ENCODE measurements around the gene PLS3. TPM values are rescaled to one million over a fixed set of nuclear protein-coding genes. Genes with fewer than 3 reads are reported as not detected.

Gene PLS3
- total RNA-seq, 1 experiment from 2014 or later = 96.7 TPM

- H3K27me3 Mint-ChIP-seq (ENCODE audit: low read depth) = peaks cover 5% of the 10 kb centered on the region; the same call in 1 of the 2 replicates
- ChIA-PET POLR2A (no interaction called here), CTCF (no interaction called here)
- H3K4me1 Mint-ChIP-seq = no peaks in the 10 kb centered on the region
- H3K36me3 Mint-ChIP-seq = no peaks in the 10 kb centered on the region
- ATAC-seq (no peak), DNase-seq (ENCODE audit: low spot score) (no peak)
- no peaks in the 10 kb centered on the region for H3K9me3 Mint-ChIP-seq
- no peak overlapping the region for H3K27ac Mint-ChIP-seq
- H3K4me3 Mint-ChIP-seq = no peak overlapping the region
- TF ChIP-seq ZNF219 (CRISPR knock-in tag; IDR thresholded peaks at IDR 0.05; ENCODE audit: borderline replicate concordance) = no peak
- TF ChIP-seq SMAD3 (CRISPR knock-in tag; IDR thresholded peaks at IDR 0.05; ENCODE audit: borderline replicate concordance) = no peak
- TF ChIP-seq OVOL2 (CRISPR knock-in tag; IDR thresholded peaks at IDR 0.05; ENCODE audit: borderline replicate concordance) = no peak
- TF ChIP-seq TEAD1 (CRISPR knock-in tag; IDR thresholded peaks at IDR 0.05) = no peak
- no peak for TF ChIP-seq GTF2I (CRISPR knock-in tag; conservative IDR thresholded peaks at IDR 0.05)
- no peak for TF ChIP-seq IRF2 (CRISPR knock-in tag; IDR thresholded peaks at IDR 0.05; ENCODE audit: borderline replicate concordance, low read depth)
- TF ChIP-seq, protein P1, sequence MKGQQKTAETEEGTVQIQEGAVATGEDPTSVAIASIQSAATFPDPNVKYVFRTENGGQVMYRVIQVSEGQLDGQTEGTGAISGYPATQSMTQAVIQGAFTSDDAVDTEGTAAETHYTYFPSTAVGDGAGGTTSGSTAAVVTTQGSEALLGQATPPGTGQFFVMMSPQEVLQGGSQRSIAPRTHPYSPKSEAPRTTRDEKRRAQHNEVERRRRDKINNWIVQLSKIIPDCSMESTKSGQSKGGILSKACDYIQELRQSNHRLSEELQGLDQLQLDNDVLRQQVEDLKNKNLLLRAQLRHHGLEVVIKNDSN (CRISPR knock-in tag; IDR thresholded peaks at IDR 0.05) = no peak
- no peak for TF ChIP-seq TCF7 (CRISPR knock-in tag; IDR thresholded peaks at IDR 0.05; ENCODE audit: low read depth)
- TF ChIP-seq E2F5 (CRISPR knock-in tag; IDR thresholded peaks at IDR 0.05) = no peak
- TF ChIP-seq USF2 (CRISPR knock-in tag; IDR thresholded peaks at IDR 0.05) = no peak
- TF ChIP-seq JUN (CRISPR knock-in tag; IDR thresholded peaks at IDR 0.05) = no peak
- TF ChIP-seq, protein P2, sequence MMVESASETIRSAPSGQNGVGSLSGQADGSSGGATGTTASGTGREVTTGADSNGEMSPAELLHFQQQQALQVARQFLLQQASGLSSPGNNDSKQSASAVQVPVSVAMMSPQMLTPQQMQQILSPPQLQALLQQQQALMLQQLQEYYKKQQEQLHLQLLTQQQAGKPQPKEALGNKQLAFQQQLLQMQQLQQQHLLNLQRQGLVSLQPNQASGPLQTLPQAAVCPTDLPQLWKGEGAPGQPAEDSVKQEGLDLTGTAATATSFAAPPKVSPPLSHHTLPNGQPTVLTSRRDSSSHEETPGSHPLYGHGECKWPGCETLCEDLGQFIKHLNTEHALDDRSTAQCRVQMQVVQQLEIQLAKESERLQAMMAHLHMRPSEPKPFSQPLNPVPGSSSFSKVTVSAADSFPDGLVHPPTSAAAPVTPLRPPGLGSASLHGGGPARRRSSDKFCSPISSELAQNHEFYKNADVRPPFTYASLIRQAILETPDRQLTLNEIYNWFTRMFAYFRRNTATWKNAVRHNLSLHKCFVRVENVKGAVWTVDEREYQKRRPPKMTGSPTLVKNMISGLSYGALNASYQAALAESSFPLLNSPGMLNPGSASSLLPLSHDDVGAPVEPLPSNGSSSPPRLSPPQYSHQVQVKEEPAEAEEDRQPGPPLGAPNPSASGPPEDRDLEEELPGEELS (CRISPR knock-in tag; IDR thresholded peaks at IDR 0.05) = no peak
- no peak for TF ChIP-seq RORB (CRISPR knock-in tag; IDR thresholded peaks at IDR 0.05)
- no peak for TF ChIP-seq NFATC4 (CRISPR knock-in tag; IDR thresholded peaks at IDR 0.05)
These were observed 104.1 kb downstream of the PLS3 start for GRCh38 chrX:115665122-115665521.

DNA sequence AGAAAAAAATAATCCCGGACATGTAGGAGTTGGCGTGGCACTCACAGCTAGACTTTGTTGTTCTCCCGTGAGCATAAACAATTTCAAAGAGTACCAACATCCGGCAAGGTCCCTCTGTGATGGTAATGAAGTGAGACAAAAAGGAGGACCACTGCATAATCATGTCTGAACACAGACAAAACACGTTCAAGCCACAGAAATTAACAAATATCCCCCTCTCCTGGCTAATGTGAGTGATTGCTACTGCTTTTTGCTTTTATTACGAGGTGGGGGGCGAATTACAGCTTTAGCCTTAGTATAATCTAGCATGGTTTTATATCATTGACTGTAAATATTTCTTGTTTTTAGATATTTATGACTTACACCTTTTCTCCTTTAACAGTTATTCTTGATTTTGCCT, 118.5 kb downstream of the PLS3 start:
- Mint-ChIP-seq H3K27ac (peak overlapping the region; percentile 63; the same call in 1 of the 2 replicates), H3K36me3 (no peaks in the 10 kb centered on the region), H3K27me3 (ENCODE audit: low read depth) (no peaks in the 10 kb centered on the region), H3K9me3 (peaks cover 3% of the 10 kb centered on the region; the same call in 1 of the 2 replicates), H3K4me3 (no peak overlapping the region), H3K4me1 (peaks cover 21% of the 10 kb centered on the region)
- POLR2A ChIA-PET = no interaction called here
- ATAC-seq = peak; percentile 58
- DNase-seq (ENCODE audit: low spot score) = no peak
- CTCF ChIA-PET = interaction anchor here (0.6 to 2.3 kb wide), 6 partner anchors 11 to 30 kb away, joined by 3 to 23 read pairs (median 8); no protein-coding TSS in a partner anchor
- TF ChIP-seq FOXJ3 (CRISPR knock-in tag; IDR thresholded peaks at IDR 0.05; ENCODE audit: borderline replicate concordance) (no peak), NR3C1 (CRISPR knock-in tag; conservative IDR thresholded peaks at IDR 0.05; ENCODE audit: low read depth) (no peak), TCF7 (CRISPR knock-in tag; IDR thresholded peaks at IDR 0.05; ENCODE audit: low read depth) (no peak), ZNF219 (CRISPR knock-in tag; IDR thresholded peaks at IDR 0.05; ENCODE audit: borderline replicate concordance) (no peak), NFE2L1 (CRISPR knock-in tag; IDR thresholded peaks at IDR 0.05) (no peak), HMGA2 (CRISPR knock-in tag; IDR thresholded peaks at IDR 0.05) (no peak), AFF4 (CRISPR knock-in tag; IDR thresholded peaks at IDR 0.05; ENCODE audit: borderline replicate concordance) (no peak)
- TF ChIP-seq, protein P3, sequence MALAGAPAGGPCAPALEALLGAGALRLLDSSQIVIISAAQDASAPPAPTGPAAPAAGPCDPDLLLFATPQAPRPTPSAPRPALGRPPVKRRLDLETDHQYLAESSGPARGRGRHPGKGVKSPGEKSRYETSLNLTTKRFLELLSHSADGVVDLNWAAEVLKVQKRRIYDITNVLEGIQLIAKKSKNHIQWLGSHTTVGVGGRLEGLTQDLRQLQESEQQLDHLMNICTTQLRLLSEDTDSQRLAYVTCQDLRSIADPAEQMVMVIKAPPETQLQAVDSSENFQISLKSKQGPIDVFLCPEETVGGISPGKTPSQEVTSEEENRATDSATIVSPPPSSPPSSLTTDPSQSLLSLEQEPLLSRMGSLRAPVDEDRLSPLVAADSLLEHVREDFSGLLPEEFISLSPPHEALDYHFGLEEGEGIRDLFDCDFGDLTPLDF (CRISPR knock-in tag; IDR thresholded peaks at IDR 0.05) = no peak
- TF ChIP-seq, protein P2 (CRISPR knock-in tag; IDR thresholded peaks at IDR 0.05) = no peak
- TF ChIP-seq, protein P4, sequence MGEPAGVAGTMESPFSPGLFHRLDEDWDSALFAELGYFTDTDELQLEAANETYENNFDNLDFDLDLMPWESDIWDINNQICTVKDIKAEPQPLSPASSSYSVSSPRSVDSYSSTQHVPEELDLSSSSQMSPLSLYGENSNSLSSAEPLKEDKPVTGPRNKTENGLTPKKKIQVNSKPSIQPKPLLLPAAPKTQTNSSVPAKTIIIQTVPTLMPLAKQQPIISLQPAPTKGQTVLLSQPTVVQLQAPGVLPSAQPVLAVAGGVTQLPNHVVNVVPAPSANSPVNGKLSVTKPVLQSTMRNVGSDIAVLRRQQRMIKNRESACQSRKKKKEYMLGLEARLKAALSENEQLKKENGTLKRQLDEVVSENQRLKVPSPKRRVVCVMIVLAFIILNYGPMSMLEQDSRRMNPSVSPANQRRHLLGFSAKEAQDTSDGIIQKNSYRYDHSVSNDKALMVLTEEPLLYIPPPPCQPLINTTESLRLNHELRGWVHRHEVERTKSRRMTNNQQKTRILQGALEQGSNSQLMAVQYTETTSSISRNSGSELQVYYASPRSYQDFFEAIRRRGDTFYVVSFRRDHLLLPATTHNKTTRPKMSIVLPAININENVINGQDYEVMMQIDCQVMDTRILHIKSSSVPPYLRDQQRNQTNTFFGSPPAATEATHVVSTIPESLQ (CRISPR knock-in tag; IDR thresholded peaks at IDR 0.05) = no peak

All from WTC11 (cell line).